GM18526 (cell line): Measurements from ENCODE around the gene DUXB.

ENCODE experiments used
- POLR2A ChIP-seq: IDR thresholded peaks from 3 replicates; pipeline ENCODE4 v1.6.1; 2011; ENCODE audit not compliant: insufficient read length; ENCODE audit errors: extremely low read depth

The DUXB gene

DNA sequence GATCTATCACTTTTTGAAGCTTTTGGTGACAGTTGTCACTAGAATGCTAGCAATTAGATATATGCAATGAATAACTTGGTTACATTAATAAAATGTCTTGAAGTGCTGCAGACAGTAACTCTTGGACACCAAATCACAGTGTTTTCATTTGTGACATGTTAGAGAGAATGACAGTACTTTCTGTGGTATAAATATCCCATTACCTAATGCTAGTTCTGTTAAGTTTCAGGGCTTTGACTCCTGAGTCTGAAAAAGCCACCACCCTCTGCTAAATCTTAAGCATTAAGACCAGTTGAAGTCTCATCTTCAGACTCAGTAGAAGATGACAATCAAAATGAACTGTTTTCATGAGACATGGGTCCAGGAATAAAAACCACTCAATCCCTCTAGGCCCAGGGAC lies 13.9 kb downstream of the DUXB start:
- TF ChIP-seq POLR2A: no peak

DNA sequence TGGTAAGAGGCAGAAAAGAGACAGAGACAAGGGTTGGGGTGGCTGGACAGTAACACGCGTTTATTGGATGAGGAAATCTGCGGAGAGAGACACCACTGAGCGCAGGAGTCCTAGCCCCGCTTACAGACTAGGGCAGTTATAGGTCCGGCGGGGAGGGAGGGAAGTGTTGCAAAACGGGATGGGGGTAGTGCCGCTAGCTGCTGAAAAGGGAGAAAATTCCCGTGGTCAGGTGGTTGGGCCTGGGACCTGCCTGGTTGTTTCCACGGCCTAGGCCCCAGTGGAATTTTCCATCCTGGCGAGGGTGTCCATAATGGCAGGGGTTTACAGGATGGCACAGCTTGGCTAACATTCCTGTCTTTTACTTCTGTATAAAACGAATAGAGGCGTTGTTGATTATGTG lies 19.0 kb downstream of the DUXB start:
- TF ChIP-seq POLR2A: no peak

DNA sequence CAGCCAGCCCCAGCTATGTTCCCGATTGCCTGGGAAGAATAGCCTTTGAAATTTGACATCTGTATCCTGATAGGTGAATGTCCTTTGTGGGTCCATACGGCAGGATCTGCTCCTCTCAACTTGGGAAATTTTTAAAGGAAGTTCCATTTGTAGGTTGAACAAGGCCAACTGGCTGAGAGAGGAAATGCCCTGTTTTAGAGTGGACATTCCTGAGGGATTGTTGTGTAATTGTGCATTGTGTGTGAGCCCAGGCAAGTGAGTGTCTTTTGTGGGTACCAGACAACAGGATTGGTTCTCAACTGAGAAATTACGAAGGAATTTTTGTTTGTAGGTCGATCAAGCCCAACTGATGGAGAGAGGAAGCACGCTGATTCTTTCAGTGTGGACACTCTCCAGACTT lies 21.9 kb downstream of the DUXB start:
- no peak for TF ChIP-seq POLR2A

DNA sequence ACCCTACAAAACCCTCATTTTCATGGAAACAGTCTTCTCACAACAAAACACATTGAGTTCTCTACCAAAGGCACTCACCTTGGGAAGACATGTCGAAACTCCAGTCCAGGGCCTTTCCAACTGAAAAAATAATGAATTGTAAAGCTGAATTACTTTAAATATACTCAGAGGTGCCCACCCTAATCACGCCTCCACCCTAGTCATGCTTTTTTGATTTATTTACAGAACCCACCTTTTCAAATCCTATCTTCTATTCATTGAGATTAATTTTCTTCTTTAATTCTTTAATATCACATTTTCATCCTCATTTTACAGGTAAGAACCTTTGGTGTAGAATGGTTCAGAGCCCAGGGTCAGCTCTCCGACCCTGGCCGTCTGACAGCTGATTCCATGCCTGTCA lies 24.4 kb downstream of the DUXB start, which contains the start of gene CPHXL2:
Gene CPHXL2 (minus strand): TSS at position 101 of the 400 bp plus-strand sequence. CDS start 10 bp downstream, at position 91.
- no peak for TF ChIP-seq POLR2A

DNA sequence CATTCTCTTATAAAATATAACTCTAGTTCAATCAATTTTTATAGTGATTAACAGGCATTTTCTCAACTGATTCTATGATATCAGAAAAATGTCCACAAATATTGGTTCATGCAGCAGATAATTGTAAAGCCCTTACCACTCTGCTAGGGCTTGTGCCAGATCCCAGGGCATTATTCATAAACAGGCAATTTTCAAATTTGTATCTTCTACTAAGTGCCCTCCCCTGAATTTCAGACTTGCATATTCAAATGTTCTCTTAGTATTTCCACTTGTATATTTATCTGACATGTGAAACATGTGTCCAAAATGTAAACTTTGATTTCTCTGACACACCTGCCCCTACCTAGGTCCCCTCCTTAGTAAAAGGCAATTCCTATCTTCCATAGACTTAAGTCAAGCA lies 33.8 kb downstream of the DUXB start:
- no peak for TF ChIP-seq POLR2A

DNA sequence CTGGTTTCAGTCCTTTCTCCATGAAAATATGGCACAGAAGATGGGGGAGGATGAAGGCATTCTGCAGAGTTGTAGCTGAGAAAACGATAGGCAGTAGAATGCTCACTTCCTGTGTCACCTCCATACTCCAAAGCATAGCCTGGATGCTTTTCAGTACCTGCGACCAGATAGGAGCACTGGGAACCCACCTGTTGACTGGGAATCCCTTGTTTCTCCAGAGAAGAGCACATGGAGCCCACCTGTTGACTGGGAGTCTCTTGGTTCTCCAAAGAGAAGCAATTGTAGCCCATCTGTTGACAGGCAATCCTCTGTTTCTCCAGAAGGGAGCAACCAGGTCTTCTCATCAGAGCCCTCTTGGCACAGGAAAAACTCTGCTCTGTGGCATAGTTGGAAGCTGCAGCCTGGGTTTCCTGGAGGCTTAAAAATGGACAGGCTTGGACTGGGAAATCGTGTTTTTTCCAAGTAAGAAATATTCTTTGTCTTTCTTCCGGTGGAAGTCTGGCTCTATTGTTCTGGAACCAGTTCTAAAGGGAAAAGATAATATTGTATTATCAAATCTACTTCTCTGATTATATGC lies 40.4 kb downstream of the DUXB start:
- no peak for TF ChIP-seq POLR2A

DNA sequence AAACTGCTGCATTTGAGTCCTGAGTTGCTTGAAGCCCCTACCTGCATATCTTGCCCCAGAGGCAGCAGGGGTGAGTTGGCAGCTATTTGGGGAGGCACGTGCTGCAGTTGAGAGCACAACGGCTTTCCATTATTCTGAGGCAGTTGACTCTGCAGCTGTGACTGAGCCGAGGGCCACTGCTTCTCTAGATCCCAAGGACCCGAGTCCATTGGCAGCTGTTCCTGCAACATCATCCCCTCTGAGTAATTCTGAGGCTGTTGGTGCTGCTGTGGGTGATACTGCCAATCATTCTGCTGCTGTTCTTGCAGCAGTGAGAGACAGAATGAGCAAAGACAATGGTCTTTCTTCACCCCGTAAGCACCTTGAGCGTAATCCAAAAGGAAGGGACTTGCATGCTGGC lies 40.9 kb downstream of the DUXB start:
- TF ChIP-seq POLR2A: no peak

DNA sequence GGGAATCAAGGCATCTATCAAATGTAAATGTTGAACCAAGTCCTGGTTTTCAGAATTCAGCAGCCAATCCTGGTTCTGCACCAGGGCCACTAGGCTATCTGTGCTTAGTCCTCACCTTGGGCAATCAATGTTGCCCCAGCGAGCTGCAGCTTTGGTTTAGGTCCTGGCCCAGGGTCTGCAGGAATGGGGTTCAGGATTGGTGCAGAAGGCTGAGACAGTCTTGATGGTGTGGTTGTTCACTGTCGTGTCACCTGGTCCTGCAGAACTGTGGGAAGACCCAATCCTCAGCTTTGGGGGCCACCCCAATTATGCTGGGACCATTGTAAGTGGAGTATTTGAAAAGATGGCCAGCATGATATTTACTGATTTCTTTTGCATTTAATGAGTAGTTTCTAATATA lies 43.1 kb downstream of the DUXB start:
- TF ChIP-seq POLR2A: no peak

DNA sequence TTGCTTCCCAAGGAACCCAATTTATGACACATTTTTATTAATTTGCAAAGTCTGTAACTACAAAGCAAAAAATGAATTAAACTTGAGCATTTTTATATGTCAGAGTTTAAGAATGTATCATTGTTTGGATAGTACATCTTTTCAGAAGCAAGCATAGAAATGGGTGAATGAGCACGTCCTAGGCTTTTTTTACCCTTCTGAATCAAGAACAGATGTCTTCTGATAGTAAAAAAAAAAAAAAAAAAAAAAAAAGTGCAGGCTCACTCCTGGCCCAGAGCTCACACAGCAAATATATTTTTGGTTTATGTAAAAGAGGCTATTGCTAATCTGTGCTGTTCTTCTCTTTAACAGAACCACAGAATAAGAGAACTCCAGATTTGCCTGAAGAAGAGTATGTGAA lies 47.3 kb downstream of the DUXB start:
- TF ChIP-seq POLR2A: no peak

DNA sequence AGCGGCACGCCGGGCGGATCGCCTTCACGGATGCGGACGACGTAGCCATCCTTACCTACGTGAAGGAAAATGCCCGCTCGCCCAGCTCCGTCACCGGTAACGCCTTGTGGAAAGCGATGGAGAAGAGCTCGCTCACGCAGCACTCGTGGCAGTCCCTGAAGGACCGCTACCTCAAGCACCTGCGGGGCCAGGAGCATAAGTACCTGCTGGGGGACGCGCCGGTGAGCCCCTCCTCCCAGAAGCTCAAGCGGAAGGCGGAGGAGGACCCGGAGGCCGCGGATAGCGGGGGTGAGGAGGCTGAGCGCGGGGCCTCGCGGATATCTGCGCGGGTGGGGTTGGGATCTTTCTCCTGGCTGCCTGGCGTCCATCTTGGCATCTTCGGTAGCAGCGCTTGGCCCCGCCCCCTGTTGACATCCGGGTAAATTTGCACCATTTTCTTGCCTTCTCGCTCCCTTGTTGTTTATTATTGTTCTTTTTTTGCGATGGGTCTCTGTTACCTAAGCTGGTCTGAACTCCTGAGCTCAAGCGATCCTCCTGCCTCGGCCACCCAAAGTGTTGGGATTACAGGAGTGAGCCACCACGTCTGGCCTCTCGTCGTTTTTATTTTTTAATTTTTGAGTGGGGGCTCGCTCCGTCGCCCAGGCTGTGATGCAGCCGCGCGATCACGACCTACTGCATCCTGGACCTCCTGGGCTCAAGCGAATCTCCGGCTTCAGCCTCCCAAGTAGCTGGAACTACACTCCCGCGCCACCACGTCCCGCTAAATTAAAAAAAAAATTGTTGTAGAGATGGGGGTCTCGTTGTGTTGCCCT lies 52.8 kb downstream of the DUXB start:
- TF ChIP-seq POLR2A: peak; percentile 40

DNA sequence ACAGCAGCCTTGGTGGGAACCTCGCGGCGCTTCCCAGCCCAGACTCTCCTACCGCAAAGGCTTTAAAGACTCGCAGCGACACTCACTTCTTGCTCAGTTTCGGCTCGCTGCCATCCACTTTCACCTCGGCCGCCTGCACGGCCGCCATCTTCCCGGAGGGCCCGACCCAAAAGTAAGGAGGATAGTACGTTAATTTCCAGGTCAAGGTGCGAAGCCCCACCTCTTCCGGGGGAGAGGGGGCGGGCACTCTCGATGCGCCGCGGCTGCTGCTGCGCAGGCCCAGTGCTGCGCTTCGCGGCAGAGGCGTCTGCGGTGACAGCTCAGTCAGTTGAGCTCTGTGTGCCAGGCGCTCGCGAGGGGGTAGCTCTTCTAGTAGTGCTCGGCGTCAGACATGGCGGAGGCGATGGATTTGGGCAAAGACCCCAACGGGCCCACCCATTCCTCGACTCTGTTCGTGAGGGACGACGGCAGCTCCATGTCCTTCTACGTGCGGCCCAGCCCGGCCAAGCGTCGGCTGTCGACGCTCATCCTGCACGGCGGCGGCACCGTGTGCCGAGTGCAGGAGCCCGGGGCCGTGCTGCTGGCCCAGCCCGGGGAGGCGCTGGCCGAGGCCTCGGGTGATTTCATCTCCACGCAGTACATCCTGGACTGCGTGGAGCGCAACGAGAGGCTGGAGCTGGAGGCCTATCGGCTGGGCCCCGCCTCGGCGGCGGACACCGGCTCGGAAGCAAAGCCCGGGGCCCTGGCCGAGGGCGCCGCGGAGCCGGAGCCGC lies 53.6 kb downstream of the DUXB start, which contains the start of the genes KARS1 and TERF2IP:
Gene KARS1 (minus strand): TSS at position 174 of the 773 bp plus-strand sequence. CDS start 26 bp downstream, at position 148.
Gene TERF2IP (plus strand): TSS at position 282 of the 773 bp plus-strand sequence. CDS start 110 bp downstream, at position 392.
- peak; percentile 92 for TF ChIP-seq POLR2A

DNA sequence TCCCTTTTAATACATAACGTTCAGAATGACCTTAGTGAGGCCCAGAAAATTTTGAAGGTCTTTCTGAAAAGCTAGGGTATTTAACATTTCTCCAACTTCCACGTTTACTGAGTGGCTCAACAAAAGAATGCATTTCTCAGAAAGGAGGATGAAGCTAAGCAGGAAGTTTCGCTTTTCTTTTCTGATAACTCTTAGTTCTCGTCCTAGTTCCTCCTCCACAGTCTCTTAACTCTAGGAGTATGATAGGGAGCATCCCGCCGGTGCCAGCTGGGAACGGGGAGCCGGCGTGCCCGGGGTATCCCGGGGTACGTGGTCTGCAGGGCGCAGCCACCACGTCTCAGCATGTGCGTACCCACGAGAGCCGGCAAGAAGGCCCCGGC lies 54.2 kb downstream of the DUXB start:
- TF ChIP-seq POLR2A: no peak

DNA sequence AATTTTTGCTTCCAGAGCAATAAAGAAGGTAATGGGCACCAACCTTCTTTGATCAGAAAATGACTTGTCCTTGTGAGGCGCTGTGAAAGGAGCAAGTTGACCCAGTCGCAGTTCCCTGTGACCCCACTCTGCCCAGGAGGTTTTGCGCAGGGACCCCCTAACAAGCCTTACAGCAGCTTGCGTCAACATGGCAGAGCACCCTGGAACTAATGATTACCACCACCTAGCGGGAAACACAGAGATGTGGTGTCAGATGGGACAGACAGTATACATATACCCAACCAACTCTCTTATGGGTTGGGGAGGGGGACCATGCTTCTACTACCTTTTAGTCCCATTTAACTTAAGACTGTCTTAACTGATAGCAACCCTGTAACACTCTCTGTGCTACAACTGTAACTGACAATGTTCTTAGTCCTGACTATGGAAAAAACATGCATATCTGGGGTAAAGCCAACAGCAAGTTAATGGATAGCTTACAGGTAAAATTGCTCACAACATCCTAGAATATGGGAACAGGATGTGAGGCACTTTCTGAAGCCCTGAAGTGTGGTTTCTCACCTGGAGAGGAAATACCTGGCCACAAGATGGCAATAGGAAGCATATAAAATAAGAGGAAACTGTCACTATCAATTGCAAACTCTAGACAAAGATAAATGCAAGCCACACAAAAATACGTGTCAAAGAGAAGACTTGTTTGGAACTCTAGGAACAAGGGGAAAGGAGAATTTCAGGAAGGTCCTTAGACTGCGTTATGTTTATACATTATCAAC lies 56.8 kb downstream of the DUXB start:
- no peak for TF ChIP-seq POLR2A
